Large intestine (tissue), 3 donors: ENCODE results near the gene NEDD8. TPM values are rescaled to one million over a fixed set of nuclear protein-coding genes. Genes with fewer than 3 reads are reported as not detected.

Experiments used
- DNase-seq, 2 donors: peaks; one replicate each; pipeline versions ENCODE4 v3.0.0 to v3.0.0-alpha.2; 2013
- H3K27ac ChIP-seq: one replicate; pipeline ENCODE4 v1.5.1; 2013; ENCODE audit warnings: low read length
- H3K27me3 ChIP-seq: 2 replicates; pipeline ENCODE4 v1.6.1; 2013; ENCODE audit warnings: low read length; ENCODE audit not compliant: control insufficient read depth, insufficient read depth
- H3K36me3 ChIP-seq: 2 replicates; pipeline ENCODE4 v1.6.1; 2013; ENCODE audit warnings: low read length; ENCODE audit not compliant: control insufficient read depth, insufficient read depth
- H3K4me1 ChIP-seq: one replicate; pipeline ENCODE4 v1.6.1; 2013; ENCODE audit warnings: low read length; ENCODE audit not compliant: control insufficient read depth, insufficient read depth
- H3K4me3 ChIP-seq: one replicate; pipeline ENCODE4 v1.5.1; 2013; ENCODE audit warnings: low read length
- H3K9me3 ChIP-seq: one replicate; pipeline ENCODE4 v1.6.1; 2013; ENCODE audit warnings: mild to moderate bottlenecking, low read depth, low read length, moderate library complexity; ENCODE audit not compliant: control insufficient read depth
- WGBS: methylation state at CpG from one replicate; pipeline ENCODE4 v1.1.5; 2013; ENCODE audit warnings: low lambda C conversion rate; ENCODE audit not compliant: insufficient coverage; 5-methylcytosine and 5-hydroxymethylcytosine counted together
- polyA plus RNA-seq: library from polyadenylated mRNA; unstranded; fragments of 120-200 nt; gene quantifications from one replicate; pipeline ENCODE4 v1.2.1, GENCODE V29; 2013

Gene NEDD8
- polyA plus RNA-seq, 1 donor, result 194 TPM

GRCh38 chr14:24236689-24237462, 4.7 kb upstream of the NEDD8 start:
- Histone ChIP-seq H3K27ac (no peak overlapping the region), H3K4me3 (no peak overlapping the region), H3K27me3 (no peaks in the 10 kb centered on the region), H3K36me3 (peaks cover 61% of the 10 kb centered on the region), H3K9me3 (no peaks in the 10 kb centered on the region), H3K4me1 (peaks cover 21% of the 10 kb centered on the region)
- WGBS, result no CpG with 5 or more reads among the region's 6 CpGs
- no peak for DNase-seq

GRCh38 chr14:24235804-24236688, 3.9 kb upstream of the NEDD8 start:
- H3K4me3 ChIP-seq, result no peak overlapping the region
- peaks cover 59% of the 10 kb centered on the region for H3K36me3 ChIP-seq
- no peaks in the 10 kb centered on the region for H3K9me3 ChIP-seq
- H3K4me1 ChIP-seq, result peaks cover 18% of the 10 kb centered on the region
- no peak for DNase-seq
- no peak overlapping the region for H3K27ac ChIP-seq
- no peaks in the 10 kb centered on the region for H3K27me3 ChIP-seq
- WGBS, result 93% methylated on average over 3 of the region's 5 CpGs

GRCh38 chr14:24234095-24235005, 2.2 kb upstream of the NEDD8 start:
- H3K9me3 ChIP-seq, result no peaks in the 10 kb centered on the region
- no CpG with 5 or more reads among the region's 3 CpGs for WGBS
- H3K27me3 ChIP-seq, result no peaks in the 10 kb centered on the region
- DNase-seq, result no peak
- peaks cover 42% of the 10 kb centered on the region for H3K36me3 ChIP-seq
- H3K4me3 ChIP-seq, result no peak overlapping the region
- H3K4me1 ChIP-seq, result peaks cover 12% of the 10 kb centered on the region
- no peak overlapping the region for H3K27ac ChIP-seq

GRCh38 chr14:24233538-24233866, 1.3 kb upstream of the NEDD8 start:
- Histone ChIP-seq H3K27me3 (no peaks in the 10 kb centered on the region), H3K27ac (peak overlapping the region; percentile 75), H3K4me1 (peaks cover 12% of the 10 kb centered on the region), H3K4me3 (peak overlapping the region; percentile 62), H3K36me3 (peaks cover 35% of the 10 kb centered on the region), H3K9me3 (no peaks in the 10 kb centered on the region)
- WGBS, result 57% methylated on average over 1 of the region's 2 CpGs
- DNase-seq, result no peak

GRCh38 chr14:24232645-24233537, 724 bp upstream of the NEDD8 start, which contains the start of gene GMPR2:
Gene GMPR2, plus strand, starts transcription at chr14:24232929. Its CDS starts 325 bp downstream, at chr14:24233254.
- H3K27ac ChIP-seq, result peak within 1 kb of the TSS; percentile 75
- DNase-seq, result no peak
- peaks cover 12% of the 10 kb centered on the region for H3K4me1 ChIP-seq
- H3K27me3 ChIP-seq, result no peaks in the 10 kb centered on the region
- WGBS, result 0% methylated on average over 1 of the region's 38 CpGs
- H3K36me3 ChIP-seq, result peaks cover 33% of the 10 kb centered on the region
- peak within 1 kb of the TSS; percentile 62 for H3K4me3 ChIP-seq
- no peaks in the 10 kb centered on the region for H3K9me3 ChIP-seq

- peaks cover 21% of the 10 kb centered on the region for H3K36me3 ChIP-seq
- DNase-seq, result no peak
- peak overlapping the region; percentile 75 for H3K27ac ChIP-seq
- H3K9me3 ChIP-seq, result no peaks in the 10 kb centered on the region
- WGBS, result 40% methylated on average over 1 of the region's 23 CpGs
- peaks cover 12% of the 10 kb centered on the region for H3K4me1 ChIP-seq
- H3K4me3 ChIP-seq, result peak overlapping the region; percentile 62
- no peaks in the 10 kb centered on the region for H3K27me3 ChIP-seq
Measured at GRCh38 chr14:24231263-24232120, 675 bp downstream of the NEDD8 start.

- Histone ChIP-seq H3K4me1 (peaks cover 12% of the 10 kb centered on the region), H3K27me3 (no peaks in the 10 kb centered on the region), H3K27ac (no peak overlapping the region), H3K9me3 (no peaks in the 10 kb centered on the region), H3K36me3 (peaks cover 6% of the 10 kb centered on the region), H3K4me3 (no peak overlapping the region)
- WGBS, result no CpG with 5 or more reads among the region's 1 CpG
- DNase-seq, result no peak
Measured at GRCh38 chr14:24228902-24229301, 3.3 kb downstream of the NEDD8 start.

GRCh38 chr14:24226473-24226872, 5.7 kb downstream of the NEDD8 start:
- Histone ChIP-seq H3K27me3 (no peaks in the 10 kb centered on the region), H3K9me3 (no peaks in the 10 kb centered on the region), H3K4me3 (no peak overlapping the region), H3K27ac (no peak overlapping the region), H3K36me3 (peaks cover 6% of the 10 kb centered on the region), H3K4me1 (peaks cover 4% of the 10 kb centered on the region)
- no peak for DNase-seq
- WGBS, result no CpG with 5 or more reads among the region's 1 CpG

- no peak overlapping the region for H3K27ac ChIP-seq
Measured at GRCh38 chr14:24224618-24225071, 7.5 kb downstream of the NEDD8 start.

More at GRCh38 chr14:24224618-24225071, 7.5 kb downstream of the NEDD8 start:
- Histone ChIP-seq H3K27me3 (no peaks in the 10 kb centered on the region), H3K4me1 (no peaks in the 10 kb centered on the region), H3K9me3 (no peaks in the 10 kb centered on the region), H3K4me3 (no peak overlapping the region), H3K36me3 (peaks cover 6% of the 10 kb centered on the region)
- no peak for DNase-seq
- no CpG with 5 or more reads among the region's 7 CpGs for WGBS
